ENCODE data around the gene RAD51B.

DNA sequence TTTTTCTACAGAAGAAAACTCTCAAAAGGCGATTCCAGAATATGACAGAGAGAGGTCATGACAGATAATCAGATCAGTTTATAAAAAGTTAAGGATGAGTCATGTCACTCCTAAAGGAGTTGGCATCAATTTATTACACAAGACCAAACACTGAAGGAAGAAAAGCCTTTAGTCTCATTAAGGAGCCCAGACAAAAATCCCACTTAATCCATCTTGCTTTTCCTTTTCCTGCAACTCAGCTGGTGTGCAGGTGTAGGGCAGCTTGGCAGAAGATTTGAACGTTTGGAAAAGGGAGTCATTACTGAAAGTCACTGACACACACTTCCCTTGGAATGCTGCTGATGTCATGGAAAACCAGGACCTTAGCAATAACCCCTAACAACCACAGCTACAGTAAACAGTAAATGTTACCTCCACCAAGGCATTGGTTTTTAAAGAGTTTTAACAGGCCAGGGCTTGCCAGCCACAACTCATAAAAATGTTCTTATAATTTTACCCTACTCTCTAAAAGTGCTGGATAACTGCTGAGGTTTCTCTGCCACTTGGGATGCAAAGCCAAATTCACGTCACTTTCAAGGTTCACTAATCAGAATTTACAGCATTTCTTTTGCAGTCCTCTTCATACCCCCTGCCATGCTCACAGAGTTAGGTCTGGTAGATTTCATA lies 320.6 kb downstream of the RAD51B start:
- TF ChIP-seq ZNF274 (IDR thresholded peaks at IDR 0.05; ENCODE audit: low read depth, low read length) (no peak), YY1 (IDR thresholded peaks at IDR 0.05; ENCODE audit: insufficient read depth, insufficient read length) (no peak), SUZ12 (IDR thresholded peaks at IDR 0.05; ENCODE audit: extremely low read depth, insufficient read depth, insufficient read length) (no peak)
